Measurements from ENCODE around the gene QSOX1. TPM values are rescaled to one million over a fixed set of nuclear protein-coding genes. Genes with fewer than 3 reads are reported as not detected.

The QSOX1 gene
- total RNA-seq, 4 donors from 2014 or later = 74.9 to 184 (median 107) TPM

DNA sequence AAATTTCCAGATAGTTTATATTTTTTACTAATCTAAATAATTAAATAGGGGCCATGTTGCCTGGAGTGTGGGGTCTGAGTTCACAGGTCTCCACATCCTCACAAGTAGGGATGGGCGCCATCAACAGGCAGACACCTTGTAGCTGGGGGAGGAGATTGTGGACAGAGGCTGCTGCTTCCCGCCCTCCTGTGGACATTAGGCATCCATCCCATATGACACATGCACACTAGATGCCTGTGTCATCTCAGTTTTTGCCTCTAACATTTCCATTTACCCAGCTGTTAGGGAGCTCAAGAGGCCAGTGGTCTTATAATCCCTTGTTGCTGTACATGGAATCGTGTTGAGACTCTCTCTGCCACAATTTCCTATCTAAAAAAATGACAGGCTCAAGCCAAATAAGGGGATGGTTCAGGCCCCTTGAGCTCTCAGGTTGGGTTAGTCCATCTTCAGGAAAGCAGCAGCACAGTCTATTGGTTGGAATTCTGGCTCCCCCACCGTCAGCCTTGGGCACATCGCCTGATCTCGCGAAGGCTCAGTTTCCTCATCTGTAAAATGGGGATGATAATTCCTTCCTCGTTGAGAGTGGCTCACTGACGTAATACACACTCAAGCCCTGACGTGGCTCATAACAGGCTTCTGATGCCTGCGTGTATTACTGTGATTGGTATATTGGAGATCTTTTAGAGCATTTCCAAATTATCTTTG lies 89.0 kb downstream of the QSOX1 start:
- H3K27me3 ChIP-seq = peaks cover 0 to 72% (median 13%) of the 10 kb centered on the region in 4 donors
- intact Hi-C loops (cut with DNase I) = no loop called here
- WGBS, 2 donors = 80 to 85% methylated on average over 11 of the region's 11 CpGs
- no peak overlapping the region for H3K27ac ChIP-seq
- H3K9me3 ChIP-seq = no peaks in the 10 kb centered on the region
- no peaks in the 10 kb centered on the region for H3K4me1 ChIP-seq
- no peak overlapping the region for H3K4me3 ChIP-seq
- DNase-seq = no peak
- TF ChIP-seq POLR2A (IDR thresholded peaks at IDR 0.05) = no peak
- TF ChIP-seq, protein P1, sequence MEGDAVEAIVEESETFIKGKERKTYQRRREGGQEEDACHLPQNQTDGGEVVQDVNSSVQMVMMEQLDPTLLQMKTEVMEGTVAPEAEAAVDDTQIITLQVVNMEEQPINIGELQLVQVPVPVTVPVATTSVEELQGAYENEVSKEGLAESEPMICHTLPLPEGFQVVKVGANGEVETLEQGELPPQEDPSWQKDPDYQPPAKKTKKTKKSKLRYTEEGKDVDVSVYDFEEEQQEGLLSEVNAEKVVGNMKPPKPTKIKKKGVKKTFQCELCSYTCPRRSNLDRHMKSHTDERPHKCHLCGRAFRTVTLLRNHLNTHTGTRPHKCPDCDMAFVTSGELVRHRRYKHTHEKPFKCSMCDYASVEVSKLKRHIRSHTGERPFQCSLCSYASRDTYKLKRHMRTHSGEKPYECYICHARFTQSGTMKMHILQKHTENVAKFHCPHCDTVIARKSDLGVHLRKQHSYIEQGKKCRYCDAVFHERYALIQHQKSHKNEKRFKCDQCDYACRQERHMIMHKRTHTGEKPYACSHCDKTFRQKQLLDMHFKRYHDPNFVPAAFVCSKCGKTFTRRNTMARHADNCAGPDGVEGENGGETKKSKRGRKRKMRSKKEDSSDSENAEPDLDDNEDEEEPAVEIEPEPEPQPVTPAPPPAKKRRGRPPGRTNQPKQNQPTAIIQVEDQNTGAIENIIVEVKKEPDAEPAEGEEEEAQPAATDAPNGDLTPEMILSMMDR (IDR thresholded peaks at IDR 0.05) = no peak
- no peaks in the 10 kb centered on the region for H3K36me3 ChIP-seq

DNA sequence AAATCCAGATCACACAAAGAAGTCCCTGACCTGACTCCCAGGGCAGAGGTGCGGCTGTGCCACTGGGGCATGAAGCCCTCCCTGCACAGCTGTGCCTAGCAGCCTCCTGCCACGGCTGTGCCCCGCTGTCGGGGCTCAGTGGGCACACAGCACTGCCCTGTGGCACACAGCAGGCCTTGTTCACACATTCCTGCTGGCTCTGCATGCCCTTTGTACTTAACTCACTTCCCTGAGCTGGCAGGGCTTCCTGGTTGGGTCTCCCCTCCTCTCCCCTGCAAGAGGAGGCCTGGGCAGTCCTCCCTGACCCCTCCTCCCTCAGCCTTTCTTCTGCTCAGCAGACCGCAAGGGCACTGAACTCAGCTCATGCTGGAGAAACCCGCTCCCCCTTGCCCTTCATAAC lies 90.2 kb downstream of the QSOX1 start:
- H3K27me3 ChIP-seq = peaks cover 0 to 72% (median 4%) of the 10 kb centered on the region in 4 donors
- WGBS, 2 donors = 93 to 100% methylated on average over 2 to 3 of the region's 6 CpGs

DNA sequence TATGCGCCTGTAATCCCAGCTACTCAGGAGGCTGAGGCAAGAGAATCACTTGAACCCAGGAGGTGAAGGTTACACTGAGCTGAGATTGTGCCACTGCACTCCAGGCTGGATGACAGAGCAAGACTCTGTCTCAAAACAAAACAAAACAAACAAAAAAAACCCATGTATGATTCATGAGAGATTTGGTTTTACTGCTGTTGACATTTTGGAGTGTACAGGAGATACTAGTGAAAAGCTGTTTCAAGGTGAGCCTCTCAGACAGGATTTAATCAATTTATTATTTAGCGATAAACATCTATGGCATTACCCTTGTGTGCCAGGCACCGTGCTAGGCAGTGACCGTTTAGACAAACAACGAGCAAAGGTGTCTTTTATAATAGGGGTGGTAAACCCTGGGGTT lies 91.9 kb downstream of the QSOX1 start:
- intact Hi-C loops (cut with DNase I) = no loop called here
- Histone ChIP-seq H3K9me3 (no peaks in the 10 kb centered on the region), H3K27ac (no peak overlapping the region), H3K27me3 (peaks cover 0 to 70% (median 0%) of the 10 kb centered on the region in 4 donors), H3K4me3 (no peak overlapping the region), H3K36me3 (no peaks in the 10 kb centered on the region), H3K4me1 (no peaks in the 10 kb centered on the region)
- WGBS, 2 donors = 91 to 95% methylated on average over 5 of the region's 5 CpGs
- no peak for TF ChIP-seq POLR2A (IDR thresholded peaks at IDR 0.05)
- TF ChIP-seq, protein P1 (IDR thresholded peaks at IDR 0.05) = no peak
- DNase-seq = no peak

More for the DNA sequence above, 90.2 kb downstream of the QSOX1 start:
- Histone ChIP-seq H3K36me3 (no peaks in the 10 kb centered on the region), H3K9me3 (no peaks in the 10 kb centered on the region), H3K4me1 (no peaks in the 10 kb centered on the region), H3K27ac (no peak overlapping the region), H3K4me3 (no peak overlapping the region)
- DNase-seq = no peak
- intact Hi-C loops (cut with DNase I) = no loop called here
- TF ChIP-seq POLR2A (IDR thresholded peaks at IDR 0.05) = no peak
- TF ChIP-seq, protein P1 (IDR thresholded peaks at IDR 0.05) = no peak

DNA sequence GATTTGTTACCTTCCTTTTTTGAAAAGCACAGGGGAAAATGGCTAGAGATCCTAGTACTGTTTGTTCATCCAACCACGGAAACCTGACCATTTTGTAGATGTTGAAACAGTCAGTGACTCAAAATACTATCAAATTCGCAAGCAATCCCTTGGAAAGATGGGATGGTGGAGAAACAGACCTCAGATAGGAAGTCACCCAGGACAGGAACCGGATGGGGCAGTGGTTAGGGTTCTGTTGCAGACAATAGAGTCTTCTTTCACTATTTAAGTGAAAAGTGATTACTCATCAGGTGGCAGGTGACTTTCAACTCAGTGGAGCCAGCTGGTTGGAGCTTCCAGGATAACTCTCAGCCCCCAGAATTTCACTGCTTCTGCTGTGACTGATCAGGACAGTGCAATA lies 92.4 kb downstream of the QSOX1 start:
- Histone ChIP-seq H3K36me3 (no peaks in the 10 kb centered on the region), H3K4me3 (no peak overlapping the region), H3K27ac (no peak overlapping the region), H3K27me3 (peaks cover 0 to 70% (median 0%) of the 10 kb centered on the region in 4 donors), H3K9me3 (no peaks in the 10 kb centered on the region), H3K4me1 (no peaks in the 10 kb centered on the region)
- TF ChIP-seq POLR2A (IDR thresholded peaks at IDR 0.05) = no peak
- WGBS, 2 donors = 65 to 82% methylated on average over 3 of the region's 3 CpGs
- intact Hi-C loops (cut with DNase I) = no loop called here
- no peak for DNase-seq

DNA sequence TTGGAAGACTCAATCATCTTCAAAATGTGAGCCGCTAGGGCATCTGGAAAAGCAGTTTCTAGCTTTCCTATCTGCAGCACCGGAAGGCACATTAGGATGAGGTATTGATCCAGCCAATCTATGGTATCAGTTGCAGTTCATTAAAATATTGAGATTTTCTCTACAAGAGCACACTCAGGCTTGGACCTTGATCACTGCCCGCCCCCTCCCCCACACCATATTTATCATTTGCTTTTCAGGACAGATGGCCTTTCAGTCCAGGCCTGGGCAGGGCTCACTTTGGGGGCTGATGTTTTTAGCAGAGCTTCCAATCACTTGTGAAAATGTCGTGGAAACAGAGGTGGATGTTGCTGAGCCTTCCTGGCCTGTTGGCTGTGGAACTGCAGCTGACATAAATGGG lies 92.9 kb downstream of the QSOX1 start:
- Histone ChIP-seq H3K27ac (no peak overlapping the region), H3K4me3 (no peak overlapping the region), H3K9me3 (no peaks in the 10 kb centered on the region), H3K4me1 (no peaks in the 10 kb centered on the region), H3K36me3 (no peaks in the 10 kb centered on the region), H3K27me3 (peaks cover 0 to 70% (median 0%) of the 10 kb centered on the region in 4 donors)
- WGBS, 2 donors = 83 to 90% methylated on average over 4 of the region's 4 CpGs
- no peak for DNase-seq
- intact Hi-C loops (cut with DNase I) = no loop called here
- TF ChIP-seq, protein P1 (IDR thresholded peaks at IDR 0.05) = no peak
- no peak for TF ChIP-seq POLR2A (IDR thresholded peaks at IDR 0.05)
